Measurements from ENCODE around the gene CDK1.

CDK1 gene

DNA sequence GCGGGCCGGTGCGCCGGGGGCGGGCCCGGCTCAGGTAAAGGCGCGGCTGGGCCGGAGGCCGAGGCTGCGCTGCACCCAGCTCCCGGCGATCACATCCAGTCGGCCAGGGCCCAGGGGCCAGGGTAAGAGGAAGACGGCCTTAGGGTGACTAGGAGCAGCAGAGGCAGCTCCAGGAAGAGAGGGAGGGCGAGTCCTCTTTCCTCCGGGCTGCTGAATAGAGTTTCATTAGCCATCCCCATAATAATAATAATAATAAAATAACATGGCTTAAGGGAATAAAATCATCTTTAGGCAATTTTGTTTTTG, 44.8 kb upstream of the CDK1 start:
- TF ChIP-seq, protein P1, sequence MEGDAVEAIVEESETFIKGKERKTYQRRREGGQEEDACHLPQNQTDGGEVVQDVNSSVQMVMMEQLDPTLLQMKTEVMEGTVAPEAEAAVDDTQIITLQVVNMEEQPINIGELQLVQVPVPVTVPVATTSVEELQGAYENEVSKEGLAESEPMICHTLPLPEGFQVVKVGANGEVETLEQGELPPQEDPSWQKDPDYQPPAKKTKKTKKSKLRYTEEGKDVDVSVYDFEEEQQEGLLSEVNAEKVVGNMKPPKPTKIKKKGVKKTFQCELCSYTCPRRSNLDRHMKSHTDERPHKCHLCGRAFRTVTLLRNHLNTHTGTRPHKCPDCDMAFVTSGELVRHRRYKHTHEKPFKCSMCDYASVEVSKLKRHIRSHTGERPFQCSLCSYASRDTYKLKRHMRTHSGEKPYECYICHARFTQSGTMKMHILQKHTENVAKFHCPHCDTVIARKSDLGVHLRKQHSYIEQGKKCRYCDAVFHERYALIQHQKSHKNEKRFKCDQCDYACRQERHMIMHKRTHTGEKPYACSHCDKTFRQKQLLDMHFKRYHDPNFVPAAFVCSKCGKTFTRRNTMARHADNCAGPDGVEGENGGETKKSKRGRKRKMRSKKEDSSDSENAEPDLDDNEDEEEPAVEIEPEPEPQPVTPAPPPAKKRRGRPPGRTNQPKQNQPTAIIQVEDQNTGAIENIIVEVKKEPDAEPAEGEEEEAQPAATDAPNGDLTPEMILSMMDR (IDR thresholded peaks at IDR 0.05), result peak; percentile 1 to 21
- peaks cover 0 to 16% (median 10%) of the 10 kb centered on the region in 4 donors for H3K4me1 ChIP-seq
- H3K27me3 ChIP-seq, result peaks cover 0 to 22% of the 10 kb centered on the region in 2 donors
- H3K27ac ChIP-seq, result peak overlapping the region in 1 of 2 donors; percentile 52
- intact Hi-C loops (cut with DNase I; ENCODE audit: low total_unique reads), result no loop called here
- no peak for DNase-seq
- H3K4me3 ChIP-seq, result peak overlapping the region; percentile 49 to 59
- H3K9me3 ChIP-seq, result no peaks in the 10 kb centered on the region
- H3K36me3 ChIP-seq, result no peaks in the 10 kb centered on the region

DNA sequence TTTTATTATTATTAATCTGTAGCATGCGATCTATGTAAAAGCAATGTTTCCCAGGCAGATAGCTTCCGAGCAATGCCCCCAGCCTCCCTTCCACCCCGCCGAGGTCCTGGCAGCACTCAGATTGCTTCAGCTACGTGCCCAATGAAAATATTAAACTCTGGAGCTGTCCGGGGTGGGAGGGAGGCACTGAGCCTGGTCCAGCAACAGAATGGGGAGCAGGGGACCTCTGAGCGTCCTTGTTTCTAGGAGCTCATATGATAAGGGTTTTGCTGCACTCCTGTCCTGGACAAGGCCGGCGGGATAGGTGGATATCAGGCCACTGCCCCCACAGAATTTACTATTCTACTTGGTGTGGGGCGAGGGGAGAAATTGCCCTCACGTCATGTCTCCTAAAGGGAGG, 44.5 kb upstream of the CDK1 start:
- Histone ChIP-seq H3K9me3 (no peaks in the 10 kb centered on the region), H3K4me3 (peak overlapping the region; percentile 49 to 59)
- TF ChIP-seq, protein P1 (IDR thresholded peaks at IDR 0.05), result no peak

DNA sequence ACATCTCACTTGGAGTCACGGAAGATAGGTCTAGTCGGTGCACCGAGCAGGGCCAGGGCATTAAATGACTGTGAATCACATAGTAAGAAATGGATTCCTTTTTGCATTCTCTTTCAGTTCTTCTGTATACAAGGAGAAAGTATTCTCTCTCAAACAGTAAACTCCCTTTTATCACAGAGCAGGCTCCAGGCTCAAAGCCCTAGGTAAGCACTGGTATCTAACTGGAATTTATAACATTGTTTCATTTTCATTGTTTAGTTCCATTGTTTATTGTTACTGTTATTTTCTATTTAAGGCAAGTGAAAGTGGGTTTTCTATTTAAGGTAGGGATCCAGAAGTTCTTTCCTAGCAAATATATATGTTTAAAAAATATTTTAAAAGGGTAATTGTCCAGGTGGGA, 44.1 kb upstream of the CDK1 start:
- Histone ChIP-seq H3K4me1 (peaks cover 0 to 16% (median 10%) of the 10 kb centered on the region in 4 donors), H3K4me3 (no peak overlapping the region), H3K27ac (no peak overlapping the region), H3K9me3 (no peaks in the 10 kb centered on the region), H3K27me3 (peaks cover 0 to 22% of the 10 kb centered on the region in 2 donors), H3K36me3 (no peaks in the 10 kb centered on the region)
- TF ChIP-seq, protein P1 (IDR thresholded peaks at IDR 0.05), result no peak
- DNase-seq, result no peak
- intact Hi-C loops (cut with DNase I; ENCODE audit: low total_unique reads), result no loop called here

More for the DNA sequence above, 44.5 kb upstream of the CDK1 start:
- DNase-seq, result no peak
- H3K36me3 ChIP-seq, result no peaks in the 10 kb centered on the region
- H3K27ac ChIP-seq, result no peak overlapping the region
- H3K4me1 ChIP-seq, result peaks cover 0 to 16% (median 10%) of the 10 kb centered on the region in 4 donors
- peaks cover 0 to 22% of the 10 kb centered on the region in 2 donors for H3K27me3 ChIP-seq
- intact Hi-C loops (cut with DNase I; ENCODE audit: low total_unique reads), result no loop called here

DNA sequence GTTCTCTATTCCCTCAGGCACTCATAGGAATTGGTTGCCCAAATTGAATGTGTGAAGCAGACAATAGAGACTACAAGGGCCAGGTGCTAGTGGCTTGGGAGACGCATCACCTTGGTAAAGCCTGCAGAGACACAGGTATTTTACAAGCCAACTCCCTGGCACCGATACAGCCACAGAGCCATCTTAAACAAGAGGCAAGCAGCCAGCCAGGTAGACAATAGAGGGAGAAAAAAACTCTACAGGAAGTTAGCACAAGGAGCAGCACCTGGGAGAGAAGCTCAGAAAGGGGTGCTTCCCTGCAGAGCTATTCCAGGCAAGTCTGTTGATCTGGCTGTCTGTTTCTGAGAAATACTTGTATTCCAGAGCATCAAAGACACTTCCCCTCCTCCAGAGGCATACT, 43.0 kb upstream of the CDK1 start:
- Histone ChIP-seq H3K4me1 (peaks cover 0 to 16% (median 10%) of the 10 kb centered on the region in 4 donors), H3K27me3 (peaks cover 0 to 22% of the 10 kb centered on the region in 2 donors), H3K36me3 (no peaks in the 10 kb centered on the region), H3K9me3 (no peaks in the 10 kb centered on the region), H3K4me3 (no peak overlapping the region), H3K27ac (no peak overlapping the region)
- DNase-seq, result no peak
- TF ChIP-seq, protein P1 (IDR thresholded peaks at IDR 0.05), result no peak
- intact Hi-C loops (cut with DNase I; ENCODE audit: low total_unique reads), result no loop called here

DNA sequence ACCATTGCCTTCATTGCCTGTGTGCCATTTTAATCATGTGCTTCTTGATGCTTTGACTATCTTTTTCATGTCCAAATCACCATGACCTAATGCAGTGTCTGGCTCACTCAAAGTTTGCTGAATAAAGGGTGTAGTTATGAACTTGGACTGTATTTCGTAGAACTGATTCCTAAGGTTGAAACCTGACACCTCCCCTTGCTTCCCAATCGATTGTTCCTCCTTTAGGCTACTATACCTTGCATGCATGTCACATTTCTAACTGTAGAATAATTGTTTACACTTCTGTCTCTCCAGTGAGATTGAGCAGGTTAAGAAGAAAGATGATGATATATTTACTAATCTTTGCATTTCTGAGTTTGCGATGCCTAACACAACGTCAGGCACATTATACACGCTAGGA, 41.0 kb upstream of the CDK1 start:
- H3K36me3 ChIP-seq, result no peaks in the 10 kb centered on the region
- peaks cover 0 to 16% (median 10%) of the 10 kb centered on the region in 4 donors for H3K4me1 ChIP-seq
- TF ChIP-seq, protein P1 (IDR thresholded peaks at IDR 0.05), result no peak
- peaks cover 0 to 22% of the 10 kb centered on the region in 2 donors for H3K27me3 ChIP-seq
- no peak overlapping the region for H3K27ac ChIP-seq
- H3K4me3 ChIP-seq, result no peak overlapping the region
- no peak for DNase-seq
- H3K9me3 ChIP-seq, result no peaks in the 10 kb centered on the region
- intact Hi-C loops (cut with DNase I; ENCODE audit: low total_unique reads), result no loop called here

DNA sequence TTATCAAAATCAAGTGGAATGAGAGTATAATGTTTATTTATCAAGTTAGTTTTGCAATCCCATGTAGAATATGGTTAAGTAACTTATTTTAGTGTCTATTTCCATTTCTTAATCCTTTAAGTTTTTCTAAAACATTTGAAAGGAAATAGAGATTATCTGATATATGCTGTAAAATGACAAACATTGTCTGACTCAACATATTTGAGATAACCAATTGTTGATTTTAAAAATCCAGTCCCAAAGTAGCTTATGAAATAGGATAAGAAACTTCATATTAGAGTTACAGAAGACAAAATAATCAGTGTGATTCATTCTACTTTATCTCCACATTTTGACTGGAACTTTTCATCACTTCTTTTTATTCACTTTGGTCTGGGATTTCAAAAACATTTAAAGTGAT, 38.7 kb upstream of the CDK1 start:
- Histone ChIP-seq H3K4me1 (no peaks in the 10 kb centered on the region), H3K27me3 (peaks cover 0 to 7% of the 10 kb centered on the region in 2 donors), H3K9me3 (no peaks in the 10 kb centered on the region), H3K27ac (no peak overlapping the region), H3K4me3 (no peak overlapping the region), H3K36me3 (no peaks in the 10 kb centered on the region)
- no peak for DNase-seq
- TF ChIP-seq, protein P1 (IDR thresholded peaks at IDR 0.05), result no peak
- intact Hi-C loops (cut with DNase I; ENCODE audit: low total_unique reads), result no loop called here

Measured in tibial artery (tissue), 4 donors.